Panc1 (cell line): ENCODE data around the gene FAP. TPM values are rescaled to one million over a fixed set of nuclear protein-coding genes. Genes with fewer than 3 reads are reported as not detected.

Experiments used
- ATAC-seq: fragments of 200-7000 bp; cut with Tn5 transposase; 2 replicates; pipeline ENCODE4 v1.9.1; 2020; ENCODE audit warnings: mild to moderate bottlenecking, moderate library complexity
- BruUV-seq: library from RNA; stranded (reverse); fragments of 400-500 nt; replicated peaks from 2 replicates; lab custom pipeline; 2021; lab: Mats Ljungman, UMichigan
- CTCF ChIA-PET: fragments of 300-600 bp; sonication (Branson Sonifier 250); formaldehyde crosslinking; loops from one replicate; lab custom pipeline; 2022; ENCODE audit warnings: antibody characterized with exemption; lab: Charles Lee
- POLR2A ChIA-PET: fragments of 300-600 bp; sonication (Branson Sonifier 250); formaldehyde crosslinking; loops from one replicate; lab custom pipeline; 2022; ENCODE audit warnings: antibody characterized with exemption; lab: Charles Lee
- DNase-seq: peaks from one replicate; pipeline ENCODE4 v3.0.0-alpha.2; 2010; ENCODE audit warnings: low read depth, low spot score
- H3K27ac ChIP-seq: 2 replicates; pipeline ENCODE4 v1.5.1; 2011; ENCODE audit warnings: mild to moderate bottlenecking, low read length, inconsistent platforms
- H3K27me3 ChIP-seq: fragments of 200-500 bp; sonication (Bioruptor generic); 2 replicates; pipeline ENCODE4 v1.6.0; 2014; ENCODE audit warnings: low read length, inconsistent platforms; ENCODE audit not compliant: control insufficient read depth, insufficient read depth
- H3K36me3 ChIP-seq: fragments of 200-500 bp; sonication (Bioruptor generic); 2 replicates; pipeline ENCODE4 v1.5.1; 2014; ENCODE audit warnings: inconsistent platforms, mild to moderate bottlenecking, low read length, moderate library complexity; ENCODE audit not compliant: control insufficient read depth, insufficient read depth
- H3K4me1 ChIP-seq: 2 replicates; pipeline ENCODE4 v1.5.1; 2011; ENCODE audit warnings: inconsistent platforms, mild to moderate bottlenecking, low read length, moderate library complexity; ENCODE audit not compliant: control insufficient read depth, insufficient read depth
- H3K4me3 ChIP-seq, 2 experiments: 2 replicates each; pipeline ENCODE4 v1.5.1; 2011 to 2012; ENCODE audit warnings: low read depth in 2 of 2, low read length in 2 of 2, mild to moderate bottlenecking in 2 of 2, inconsistent platforms in 1 of 2, moderate library complexity in 1 of 2
- H3K9me3 ChIP-seq: fragments of 200-500 bp; sonication (Bioruptor generic); 2 replicates; pipeline ENCODE4 v1.5.1; 2014; ENCODE audit warnings: low read depth, mild to moderate bottlenecking, inconsistent platforms, low read length, moderate library complexity; ENCODE audit not compliant: control insufficient read depth, insufficient read depth
- CTCF ChIP-seq: fragments of 450-650 bp; IDR thresholded peaks from 2 replicates; pipeline ENCODE4 v1.5.1; 2017; ENCODE audit warnings: mild to moderate bottlenecking
- POLR2AphosphoS5 ChIP-seq: IDR thresholded peaks from 2 replicates; pipeline ENCODE4 v1.6.1; 2012; ENCODE audit warnings: mild to moderate bottlenecking, low read depth, low read length, moderate library complexity
- SIN3A ChIP-seq: IDR thresholded peaks from 2 replicates; pipeline ENCODE4 v1.6.1; 2012; ENCODE audit warnings: low read depth, mild to moderate bottlenecking, low read length, moderate library complexity, borderline replicate concordance; ENCODE audit not compliant: insufficient read depth
- TCF7L2 ChIP-seq: IDR thresholded peaks from 2 replicates; pipeline ENCODE4 v1.6.1; 2011; ENCODE audit warnings: mild to moderate bottlenecking, low read depth, low read length, inconsistent platforms
- in situ Hi-C: cut with HindIII; loops from 2 replicates; pipeline ENCODE4 v1.10.0; 2016; ENCODE audit warnings: low sequenced_read_pairs, low pct_unique_long_range_greater_than_20kb
- intact Hi-C: fragments of 100-400 bp; cut with micrococcal nuclease; formaldehyde crosslinking; loops from one replicate; pipeline ENCODE4 v1.10.0; 2022; ENCODE audit not compliant: unreplicated experiment
- total RNA-seq: library from RNA; stranded (reverse); gene quantifications from one replicate; pipeline ENCODE4 v1.2.1, GENCODE V29; 2021; ENCODE audit not compliant: unreplicated experiment
- TF ChIP-seq, protein P1 (sequence below), 2 experiments: IDR thresholded peaks; 2 replicates each; pipeline ENCODE4 v1.6.1; 2011 to 2012; ENCODE audit warnings: low read depth in 2 of 2, control low read depth in 1 of 2, low read length in 1 of 2, mild to moderate bottlenecking in 1 of 2, moderate library complexity in 1 of 2; ENCODE audit not compliant: insufficient read depth in 1 of 2

The FAP gene
- total RNA-seq, 1 experiment from 2014 or later: not detected

DNA sequence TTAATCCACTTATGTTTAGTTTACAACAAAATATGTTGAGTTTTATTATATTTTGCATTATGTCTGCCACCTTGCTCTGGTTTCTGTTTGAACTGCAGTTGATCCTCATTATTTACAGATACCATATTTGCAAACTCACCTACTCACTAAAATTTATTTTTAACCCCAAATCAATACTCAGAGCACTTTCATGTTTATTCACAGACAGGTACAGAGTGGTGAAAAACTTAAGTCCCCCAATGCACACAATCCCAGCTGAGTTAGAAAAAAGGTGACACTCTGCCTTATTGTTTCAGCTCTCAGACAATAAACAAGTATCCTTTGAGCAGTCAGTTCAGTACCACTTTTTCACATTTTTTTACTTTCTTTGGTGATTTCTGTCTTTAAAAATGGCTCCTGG lies 104.9 kb downstream of the FAP start:
- Histone ChIP-seq H3K27me3 (no peaks in the 10 kb centered on the region), H3K4me1 (no peaks in the 10 kb centered on the region), H3K4me3 (no peak overlapping the region), H3K9me3 (no peaks in the 10 kb centered on the region), H3K36me3 (no peaks in the 10 kb centered on the region), H3K27ac (no peak overlapping the region)
- no TSS peak for BruUV-seq
- CTCF ChIA-PET: no interaction called here
- no peak for ATAC-seq
- intact Hi-C loops: no loop called here
- DNase-seq: no peak
- POLR2A ChIA-PET: no interaction called here
- in situ Hi-C loops: no loop called here
- TF ChIP-seq TCF7L2: no peak
- TF ChIP-seq, protein P1, sequence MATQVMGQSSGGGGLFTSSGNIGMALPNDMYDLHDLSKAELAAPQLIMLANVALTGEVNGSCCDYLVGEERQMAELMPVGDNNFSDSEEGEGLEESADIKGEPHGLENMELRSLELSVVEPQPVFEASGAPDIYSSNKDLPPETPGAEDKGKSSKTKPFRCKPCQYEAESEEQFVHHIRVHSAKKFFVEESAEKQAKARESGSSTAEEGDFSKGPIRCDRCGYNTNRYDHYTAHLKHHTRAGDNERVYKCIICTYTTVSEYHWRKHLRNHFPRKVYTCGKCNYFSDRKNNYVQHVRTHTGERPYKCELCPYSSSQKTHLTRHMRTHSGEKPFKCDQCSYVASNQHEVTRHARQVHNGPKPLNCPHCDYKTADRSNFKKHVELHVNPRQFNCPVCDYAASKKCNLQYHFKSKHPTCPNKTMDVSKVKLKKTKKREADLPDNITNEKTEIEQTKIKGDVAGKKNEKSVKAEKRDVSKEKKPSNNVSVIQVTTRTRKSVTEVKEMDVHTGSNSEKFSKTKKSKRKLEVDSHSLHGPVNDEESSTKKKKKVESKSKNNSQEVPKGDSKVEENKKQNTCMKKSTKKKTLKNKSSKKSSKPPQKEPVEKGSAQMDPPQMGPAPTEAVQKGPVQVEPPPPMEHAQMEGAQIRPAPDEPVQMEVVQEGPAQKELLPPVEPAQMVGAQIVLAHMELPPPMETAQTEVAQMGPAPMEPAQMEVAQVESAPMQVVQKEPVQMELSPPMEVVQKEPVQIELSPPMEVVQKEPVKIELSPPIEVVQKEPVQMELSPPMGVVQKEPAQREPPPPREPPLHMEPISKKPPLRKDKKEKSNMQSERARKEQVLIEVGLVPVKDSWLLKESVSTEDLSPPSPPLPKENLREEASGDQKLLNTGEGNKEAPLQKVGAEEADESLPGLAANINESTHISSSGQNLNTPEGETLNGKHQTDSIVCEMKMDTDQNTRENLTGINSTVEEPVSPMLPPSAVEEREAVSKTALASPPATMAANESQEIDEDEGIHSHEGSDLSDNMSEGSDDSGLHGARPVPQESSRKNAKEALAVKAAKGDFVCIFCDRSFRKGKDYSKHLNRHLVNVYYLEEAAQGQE (IDR thresholded peaks at IDR 0.05; ENCODE audit: insufficient read depth in 1 of 2, low read depth in 2 of 2, low read length in 1 of 2): no peak
- no peak for TF ChIP-seq SIN3A
- TF ChIP-seq POLR2AphosphoS5: no peak
- no peak for TF ChIP-seq CTCF

GRCh38 chr2:162127422-162127821 lies 115.8 kb downstream of the FAP start:
- in situ Hi-C loops (no loop called here), intact Hi-C loops (no loop called here)
- Histone ChIP-seq H3K9me3 (no peaks in the 10 kb centered on the region), H3K36me3 (no peaks in the 10 kb centered on the region), H3K27me3 (no peaks in the 10 kb centered on the region), H3K27ac (no peak overlapping the region), H3K4me1 (no peaks in the 10 kb centered on the region), H3K4me3 (no peak overlapping the region)
- TF ChIP-seq SIN3A: no peak
- TF ChIP-seq CTCF: no peak
- DNase-seq (no peak), ATAC-seq (no peak)
- POLR2A ChIA-PET: no interaction called here
- CTCF ChIA-PET: no interaction called here
- BruUV-seq: no TSS peak

DNA sequence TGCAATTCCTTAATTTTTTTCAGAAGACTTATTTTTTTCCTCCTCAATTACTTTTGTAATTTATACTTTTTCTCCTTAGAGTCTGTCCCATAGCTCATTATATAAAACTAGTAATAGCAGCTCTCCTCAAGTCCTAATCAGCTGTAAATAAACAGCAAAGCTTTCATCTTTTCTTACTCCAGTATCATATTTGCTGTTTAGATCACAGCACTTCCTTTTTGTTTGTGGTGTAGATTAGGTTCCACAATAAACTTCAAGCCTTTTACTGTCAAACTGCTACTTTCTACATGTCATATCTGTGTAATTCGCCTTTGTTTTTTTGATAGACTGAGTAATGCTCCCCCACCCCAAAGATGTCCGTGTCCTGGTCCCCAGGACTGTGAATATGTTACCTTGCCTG lies 116.7 kb downstream of the FAP start:
- intact Hi-C loops: no loop called here
- Histone ChIP-seq H3K4me3 (no peak overlapping the region), H3K27ac (no peak overlapping the region), H3K9me3 (no peaks in the 10 kb centered on the region), H3K27me3 (no peaks in the 10 kb centered on the region), H3K4me1 (no peaks in the 10 kb centered on the region), H3K36me3 (no peaks in the 10 kb centered on the region)
- no TSS peak for BruUV-seq
- CTCF ChIA-PET: interaction anchor here (0.6 kb wide), 1 partner anchor 192 kb away, joined by 3 read pairs; the partner anchor contains the start of gene IFIH1
- POLR2A ChIA-PET: no interaction called here
- ATAC-seq: no peak
- TF ChIP-seq CTCF: no peak
- no peak for TF ChIP-seq POLR2AphosphoS5
- TF ChIP-seq SIN3A: no peak
- TF ChIP-seq, protein P1 (IDR thresholded peaks at IDR 0.05; ENCODE audit: insufficient read depth in 1 of 2, low read depth in 2 of 2, low read length in 1 of 2): no peak
- TF ChIP-seq TCF7L2: no peak
- DNase-seq: no peak
- in situ Hi-C loops: no loop called here
